Measurements from ENCODE around the gene CTU2. TPM values are rescaled to one million over a fixed set of nuclear protein-coding genes. Genes with fewer than 3 reads are reported as not detected.

The CTU2 gene
- total and polyA plus RNA-seq, 2 experiments from 2014 or later = 5.9 to 19.5 TPM

DNA sequence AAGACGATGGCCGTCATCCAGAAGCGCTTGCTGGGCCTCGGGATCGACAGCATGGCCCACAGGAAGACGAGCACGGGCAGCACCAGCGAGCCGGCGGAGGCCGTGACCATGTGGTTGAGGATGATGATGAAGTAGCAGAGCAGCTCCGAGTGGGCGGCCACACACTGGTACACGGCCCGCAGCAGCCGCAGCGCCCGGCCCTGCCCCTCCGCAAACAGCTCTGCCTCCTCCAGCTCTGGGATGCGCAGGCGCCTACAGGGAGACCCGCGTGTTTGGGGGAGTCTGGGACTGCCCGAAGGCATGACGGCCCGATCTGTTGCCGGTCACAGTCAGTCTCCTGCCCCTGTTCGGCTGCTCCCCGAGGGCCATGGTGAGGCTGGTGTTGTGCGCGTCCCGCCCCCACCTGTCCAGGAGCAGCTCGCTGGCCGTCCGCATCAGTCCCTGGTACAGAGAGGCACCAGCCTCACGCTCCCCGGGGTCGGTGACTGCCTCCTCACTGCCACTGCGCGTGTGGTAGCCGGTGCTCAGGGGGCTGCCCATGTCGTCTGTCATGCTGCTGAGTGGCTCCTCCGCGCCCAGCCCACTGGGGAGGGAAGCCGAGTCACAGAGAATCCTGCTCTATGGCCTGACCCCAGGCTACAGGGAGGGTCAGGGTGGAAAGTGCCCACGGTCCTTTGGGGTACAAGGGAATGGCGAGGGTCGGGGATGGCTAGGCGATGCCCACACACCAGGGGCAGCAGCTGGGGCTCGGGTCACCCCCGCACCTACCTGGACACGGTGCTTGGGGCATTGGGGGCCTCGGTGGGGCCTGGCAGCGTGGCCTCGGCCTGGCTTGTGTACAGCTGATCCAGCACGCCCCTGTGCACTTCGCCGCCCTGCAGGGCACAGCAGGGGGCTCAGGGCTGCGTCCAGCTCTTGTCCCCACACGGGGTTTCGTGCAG lies 15.8 kb downstream of the CTU2 start:
- DNase-seq (ENCODE audit: low spot score) = no peak
- Histone ChIP-seq H4K20me1 (ENCODE audit: insufficient read depth, poor library complexity, severe bottlenecking) (no peaks in the 10 kb centered on the region), H3K27me3 (no peaks in the 10 kb centered on the region), H2AFZ (no peak overlapping the region), H3K36me3 (replicated peaks; ENCODE audit: insufficient read depth, low read depth) (no peaks in the 10 kb centered on the region), H3K9me3 (ENCODE audit: low read depth) (no peaks in the 10 kb centered on the region), H3K4me3 (no peak overlapping the region), H3K4me2 (no peak overlapping the region), H3K4me1 (ENCODE audit: insufficient read depth) (no peaks in the 10 kb centered on the region), H3K9me2 (replicated peaks; ENCODE audit: insufficient read depth) (no peaks in the 10 kb centered on the region), H3K79me2 (no peaks in the 10 kb centered on the region), H3K27ac (no peak overlapping the region)
- TF ChIP-seq EZH2phosphoT487 (IDR thresholded peaks at IDR 0.05; ENCODE audit: low read depth, severe bottlenecking, unreplicated experiment) (no peak), EZH2 (IDR thresholded peaks at IDR 0.05; ENCODE audit: borderline replicate concordance) (no peak)
- TF ChIP-seq, protein P1, sequence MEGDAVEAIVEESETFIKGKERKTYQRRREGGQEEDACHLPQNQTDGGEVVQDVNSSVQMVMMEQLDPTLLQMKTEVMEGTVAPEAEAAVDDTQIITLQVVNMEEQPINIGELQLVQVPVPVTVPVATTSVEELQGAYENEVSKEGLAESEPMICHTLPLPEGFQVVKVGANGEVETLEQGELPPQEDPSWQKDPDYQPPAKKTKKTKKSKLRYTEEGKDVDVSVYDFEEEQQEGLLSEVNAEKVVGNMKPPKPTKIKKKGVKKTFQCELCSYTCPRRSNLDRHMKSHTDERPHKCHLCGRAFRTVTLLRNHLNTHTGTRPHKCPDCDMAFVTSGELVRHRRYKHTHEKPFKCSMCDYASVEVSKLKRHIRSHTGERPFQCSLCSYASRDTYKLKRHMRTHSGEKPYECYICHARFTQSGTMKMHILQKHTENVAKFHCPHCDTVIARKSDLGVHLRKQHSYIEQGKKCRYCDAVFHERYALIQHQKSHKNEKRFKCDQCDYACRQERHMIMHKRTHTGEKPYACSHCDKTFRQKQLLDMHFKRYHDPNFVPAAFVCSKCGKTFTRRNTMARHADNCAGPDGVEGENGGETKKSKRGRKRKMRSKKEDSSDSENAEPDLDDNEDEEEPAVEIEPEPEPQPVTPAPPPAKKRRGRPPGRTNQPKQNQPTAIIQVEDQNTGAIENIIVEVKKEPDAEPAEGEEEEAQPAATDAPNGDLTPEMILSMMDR (IDR thresholded peaks at IDR 0.05; ENCODE audit: poor library complexity) = no peak
- WGBS (ENCODE audit: low lambda C conversion rate, missing lambda C conversion rate) = 98% methylated on average over 53 of the region's 61 CpGs

DNA sequence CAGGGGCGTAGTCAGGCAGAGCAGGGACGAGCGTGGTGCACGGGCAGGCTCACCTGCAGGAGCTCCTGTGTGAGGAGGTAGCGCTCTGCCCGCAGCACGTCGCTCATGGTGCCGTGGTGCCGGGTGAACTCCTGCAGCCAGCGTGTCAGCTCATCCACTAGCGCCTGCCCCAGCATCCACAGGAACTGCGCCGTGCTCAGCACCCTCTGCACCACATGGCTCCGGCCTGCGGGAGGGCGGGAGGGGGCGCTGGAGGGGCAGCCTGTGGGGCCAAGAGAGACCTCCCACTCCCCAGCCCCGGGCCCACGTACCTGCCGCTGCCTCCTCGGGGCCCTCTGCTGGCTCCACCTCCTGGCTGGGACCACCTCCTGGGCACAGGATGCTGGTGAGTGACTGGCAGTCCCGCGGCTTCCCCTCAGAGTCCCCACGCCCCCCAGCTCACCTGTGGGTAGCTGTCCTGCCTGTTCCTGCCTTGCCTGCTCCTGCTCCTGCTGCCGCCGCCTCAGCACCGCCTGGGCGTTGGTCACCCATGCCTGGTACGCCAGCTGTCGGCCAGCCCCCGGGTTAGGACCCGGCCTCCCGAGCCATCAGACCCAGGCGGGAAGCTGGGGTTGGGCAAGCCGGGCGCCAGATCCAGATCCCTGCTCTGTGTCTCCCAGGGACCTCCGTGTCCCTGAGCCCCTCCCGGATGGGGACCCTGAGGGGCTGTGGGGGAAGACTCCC lies 16.6 kb downstream of the CTU2 start:
- H3K27ac ChIP-seq = no peak overlapping the region
- no peaks in the 10 kb centered on the region for H3K36me3 ChIP-seq (replicated peaks; ENCODE audit: insufficient read depth, low read depth)
- WGBS (ENCODE audit: low lambda C conversion rate, missing lambda C conversion rate) = 96% methylated on average over 33 of the region's 39 CpGs
- no peaks in the 10 kb centered on the region for H3K4me1 ChIP-seq (ENCODE audit: insufficient read depth)
- DNase-seq (ENCODE audit: low spot score) = no peak
- no peaks in the 10 kb centered on the region for H3K9me2 ChIP-seq (replicated peaks; ENCODE audit: insufficient read depth)
- TF ChIP-seq EZH2phosphoT487 (IDR thresholded peaks at IDR 0.05; ENCODE audit: low read depth, severe bottlenecking, unreplicated experiment) (no peak), EZH2 (IDR thresholded peaks at IDR 0.05; ENCODE audit: borderline replicate concordance) (no peak)
- TF ChIP-seq, protein P1 (IDR thresholded peaks at IDR 0.05; ENCODE audit: poor library complexity) = no peak
- H3K4me2 ChIP-seq = no peak overlapping the region
- H2AFZ ChIP-seq = no peak overlapping the region
- no peaks in the 10 kb centered on the region for H4K20me1 ChIP-seq (ENCODE audit: insufficient read depth, poor library complexity, severe bottlenecking)
- no peaks in the 10 kb centered on the region for H3K9me3 ChIP-seq (ENCODE audit: low read depth)
- H3K4me3 ChIP-seq = no peak overlapping the region
- no peaks in the 10 kb centered on the region for H3K79me2 ChIP-seq
- no peaks in the 10 kb centered on the region for H3K27me3 ChIP-seq

DNA sequence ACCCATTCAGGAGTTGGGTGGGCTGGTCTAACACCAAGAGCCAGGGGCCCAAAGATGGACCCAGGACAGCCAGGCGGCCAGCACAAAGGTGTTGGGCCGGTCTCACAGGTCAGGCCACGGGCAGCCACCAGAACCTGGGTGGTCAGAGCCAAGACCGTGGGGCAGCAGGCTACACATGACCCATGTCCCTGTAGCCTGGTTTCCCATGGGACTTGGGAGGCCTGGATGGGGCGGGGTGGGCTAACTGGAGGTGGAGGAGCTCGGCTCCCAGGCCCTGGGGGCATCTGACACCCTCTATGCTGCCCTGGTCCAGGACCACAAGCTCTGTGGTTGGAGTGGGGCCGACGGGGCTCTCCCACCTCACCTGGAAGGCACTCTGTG lies 17.2 kb downstream of the CTU2 start:
- no peaks in the 10 kb centered on the region for H3K79me2 ChIP-seq
- H4K20me1 ChIP-seq (ENCODE audit: insufficient read depth, poor library complexity, severe bottlenecking) = no peaks in the 10 kb centered on the region
- no peak overlapping the region for H3K27ac ChIP-seq
- 91% methylated on average over 7 of the region's 8 CpGs for WGBS (ENCODE audit: low lambda C conversion rate, missing lambda C conversion rate)
- H3K9me3 ChIP-seq (ENCODE audit: low read depth) = no peaks in the 10 kb centered on the region
- no peak for DNase-seq (ENCODE audit: low spot score)
- H3K4me3 ChIP-seq = no peak overlapping the region
- H3K4me1 ChIP-seq (ENCODE audit: insufficient read depth) = no peaks in the 10 kb centered on the region
- H3K36me3 ChIP-seq (replicated peaks; ENCODE audit: insufficient read depth, low read depth) = no peaks in the 10 kb centered on the region
- no peak overlapping the region for H3K4me2 ChIP-seq
- no peaks in the 10 kb centered on the region for H3K27me3 ChIP-seq
- no peak overlapping the region for H2AFZ ChIP-seq
- TF ChIP-seq, protein P1 (IDR thresholded peaks at IDR 0.05; ENCODE audit: poor library complexity) = no peak
- TF ChIP-seq EZH2 (IDR thresholded peaks at IDR 0.05; ENCODE audit: borderline replicate concordance) (no peak), EZH2phosphoT487 (IDR thresholded peaks at IDR 0.05; ENCODE audit: low read depth, severe bottlenecking, unreplicated experiment) (no peak)
- H3K9me2 ChIP-seq (replicated peaks; ENCODE audit: insufficient read depth) = no peaks in the 10 kb centered on the region

Data from hepatocyte (in vitro differentiated cells).